HG02884 (cell line): ENCODE data around the gene CYP2F1.
"Not testable (repeated sequence)": the region's sequence is repeated elsewhere in the genome, so short reads cannot be mapped to it uniquely, and the experiment has no call there.

Experiments used
- ATAC-seq: cut with Tn5 transposase; IDR thresholded peaks from one replicate; pipeline ENCODE4 v1.9.1; 2021; ENCODE audit warnings: mild to moderate bottlenecking, moderate library complexity; ENCODE audit not compliant: unreplicated experiment

The CYP2F1 gene, protein sequence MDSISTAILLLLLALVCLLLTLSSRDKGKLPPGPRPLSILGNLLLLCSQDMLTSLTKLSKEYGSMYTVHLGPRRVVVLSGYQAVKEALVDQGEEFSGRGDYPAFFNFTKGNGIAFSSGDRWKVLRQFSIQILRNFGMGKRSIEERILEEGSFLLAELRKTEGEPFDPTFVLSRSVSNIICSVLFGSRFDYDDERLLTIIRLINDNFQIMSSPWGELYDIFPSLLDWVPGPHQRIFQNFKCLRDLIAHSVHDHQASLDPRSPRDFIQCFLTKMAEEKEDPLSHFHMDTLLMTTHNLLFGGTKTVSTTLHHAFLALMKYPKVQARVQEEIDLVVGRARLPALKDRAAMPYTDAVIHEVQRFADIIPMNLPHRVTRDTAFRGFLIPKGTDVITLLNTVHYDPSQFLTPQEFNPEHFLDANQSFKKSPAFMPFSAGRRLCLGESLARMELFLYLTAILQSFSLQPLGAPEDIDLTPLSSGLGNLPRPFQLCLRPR

DNA sequence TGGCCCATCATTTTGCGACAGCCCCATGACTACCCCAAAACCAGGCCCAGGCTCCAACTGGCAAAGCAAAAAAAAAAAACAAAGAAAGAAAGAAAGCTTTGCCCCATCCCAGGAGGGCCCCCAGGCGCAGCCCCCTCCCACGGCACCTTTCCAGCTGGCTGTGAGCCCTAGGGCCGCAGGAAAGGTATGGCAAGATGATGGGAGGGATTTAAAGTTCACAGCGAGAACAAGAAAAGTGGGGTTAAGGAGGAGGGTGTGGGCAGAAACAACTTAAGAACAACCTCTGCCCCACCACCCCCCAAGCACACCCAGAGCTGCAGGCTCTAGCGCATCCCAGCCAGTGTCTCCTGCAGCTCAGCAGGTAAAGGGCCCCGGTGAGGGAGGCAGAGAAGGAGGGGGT lies at the start of gene CYP2F1:
CYP2F1 (plus strand) TSS at position 301 of the 400 bp plus-strand sequence. CDS start 1,757 bp downstream, outside the sequence.
- ATAC-seq: no peak

DNA sequence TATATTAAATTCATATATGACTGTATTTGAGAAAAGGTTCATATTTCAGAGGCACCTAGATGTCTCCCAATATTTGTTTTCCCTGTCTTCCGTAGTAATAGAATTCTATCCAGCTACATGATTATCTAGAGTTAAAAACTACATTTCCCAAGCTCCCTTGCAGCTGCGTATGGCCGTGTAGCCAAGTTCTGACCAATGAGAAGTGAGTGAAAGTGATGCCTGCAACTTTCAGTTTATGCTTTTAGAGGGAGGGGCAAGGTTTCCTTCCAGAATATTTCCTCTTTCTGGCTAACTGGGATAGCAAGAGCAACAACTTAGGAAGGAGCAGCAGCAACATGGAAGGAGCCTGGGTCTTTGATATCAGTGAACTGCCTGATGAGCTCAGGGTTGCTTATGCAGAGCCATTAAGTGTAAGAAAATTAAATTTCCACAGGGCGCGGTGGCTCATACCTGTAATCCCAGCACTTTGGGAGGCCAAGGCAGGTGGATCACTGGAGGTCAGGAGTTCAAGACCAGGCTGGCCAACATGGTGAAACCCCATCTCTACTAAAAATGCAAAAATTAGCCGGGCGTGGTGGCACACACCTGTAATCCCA lies 49.2 kb upstream of the CYP2F1 start:
- ATAC-seq: no peak

DNA sequence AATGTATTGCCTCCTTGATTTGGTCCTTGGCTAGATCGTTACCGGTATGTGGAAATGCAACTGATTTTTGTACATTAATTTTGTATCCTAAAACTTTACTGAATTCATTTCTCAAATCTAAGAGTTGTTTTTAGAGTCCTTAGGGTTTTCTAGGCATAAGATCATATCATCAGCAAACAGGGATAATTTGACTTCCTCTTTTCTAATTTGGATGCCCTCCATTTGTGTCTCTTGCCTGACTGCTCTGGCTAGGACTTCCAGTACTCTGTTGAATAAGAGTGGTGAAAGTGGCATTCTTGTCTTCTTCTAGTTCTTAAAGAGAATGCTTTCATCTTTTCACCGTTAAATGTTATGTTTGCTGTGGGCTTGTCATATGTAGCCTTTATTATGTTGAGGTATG lies 37.9 kb upstream of the CYP2F1 start:
- ATAC-seq: no peak

DNA sequence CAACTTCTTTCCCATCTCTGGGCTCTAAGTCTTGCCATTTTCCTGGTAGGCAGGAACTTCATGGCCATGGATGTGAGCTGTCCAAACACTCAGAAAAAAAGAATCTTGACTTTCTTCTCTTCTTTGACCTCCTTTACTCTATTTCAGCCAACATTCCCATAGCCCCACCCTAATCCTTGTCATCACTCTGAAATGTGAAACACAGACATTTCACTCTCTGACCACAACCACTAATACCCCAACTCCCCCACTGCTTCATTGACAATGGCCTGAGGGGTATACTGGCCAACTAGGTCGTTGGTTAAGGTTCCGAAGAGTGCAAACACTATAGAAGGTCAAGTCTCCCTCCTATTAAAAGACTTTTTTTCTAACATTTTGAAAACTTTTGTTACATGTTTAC lies 30.7 kb upstream of the CYP2F1 start:
- no peak for ATAC-seq

DNA sequence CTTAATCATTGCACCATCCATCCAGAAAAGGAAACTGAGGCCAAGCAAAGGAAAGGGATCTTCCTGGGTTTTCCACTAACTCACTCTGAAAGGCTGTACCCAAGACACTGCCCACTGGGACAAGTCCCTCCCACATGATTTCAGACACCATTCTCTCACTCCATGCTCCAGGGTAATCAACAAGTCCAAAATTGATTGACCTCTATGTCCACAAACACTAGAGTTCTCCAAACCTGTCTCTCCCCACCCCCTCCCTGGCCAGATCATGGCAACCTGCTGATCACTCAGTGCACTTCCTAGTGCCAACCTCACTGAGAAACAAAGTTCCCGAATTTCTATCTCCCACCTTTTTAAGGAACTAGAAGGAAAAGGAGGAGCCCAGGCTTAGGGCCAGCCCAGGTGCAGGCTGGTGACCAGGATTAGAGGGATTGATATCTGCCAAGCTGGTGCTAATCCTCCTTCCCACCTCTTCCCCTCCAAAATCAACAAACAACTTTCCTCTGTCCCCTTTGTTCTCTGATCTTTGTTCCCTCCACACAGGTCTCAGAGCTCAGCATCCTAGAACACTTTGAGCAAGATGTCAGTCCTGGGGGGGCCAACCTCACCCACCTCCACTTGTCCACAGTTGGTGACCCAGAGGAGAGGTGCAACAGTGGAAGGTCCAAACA lies 28.4 kb upstream of the CYP2F1 start:
- ATAC-seq: no peak

DNA sequence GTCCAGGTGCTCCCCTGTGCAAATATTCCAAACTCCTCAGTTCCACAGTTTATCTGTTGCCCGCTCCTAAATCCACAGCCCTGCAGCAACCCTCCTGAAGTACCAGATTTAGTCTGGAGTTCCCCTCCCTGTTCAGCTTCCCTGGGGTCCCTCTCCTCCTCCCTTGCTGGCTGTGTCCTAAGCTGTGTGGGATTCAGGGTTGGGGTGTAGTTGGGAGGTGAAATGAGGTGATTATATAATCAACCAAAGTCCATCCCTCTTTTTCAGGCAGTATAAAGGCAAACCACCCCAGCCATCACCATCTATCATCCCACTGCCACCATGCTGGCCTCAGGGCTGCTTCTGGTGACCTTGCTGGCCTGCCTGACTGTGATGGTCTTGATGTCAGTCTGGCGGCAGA lies 26.1 kb upstream of the CYP2F1 start, which contains the start of gene CYP2A13:
CYP2A13 (plus strand) TSS at position 301 of the 400 bp plus-strand sequence; CDS start at position 322, 21 bp downstream.
- no peak for ATAC-seq

DNA sequence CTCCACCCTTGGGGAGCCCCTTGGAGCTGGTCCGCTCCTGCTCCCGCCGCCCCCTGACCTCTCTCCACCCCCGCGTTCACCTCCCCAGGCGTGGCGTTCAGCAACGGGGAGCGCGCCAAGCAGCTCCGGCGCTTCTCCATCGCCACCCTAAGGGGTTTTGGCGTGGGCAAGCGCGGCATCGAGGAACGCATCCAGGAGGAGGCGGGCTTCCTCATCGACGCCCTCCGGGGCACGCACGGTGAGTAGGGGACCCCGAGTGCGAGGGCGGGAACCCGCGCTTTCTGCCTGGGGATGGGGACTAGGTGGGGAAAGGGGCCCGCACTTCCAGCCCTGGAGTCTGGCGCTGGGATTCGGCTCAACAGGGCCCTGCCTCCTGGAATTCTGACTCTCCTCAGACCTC lies 24.3 kb upstream of the CYP2F1 start:
- no peak for ATAC-seq

DNA sequence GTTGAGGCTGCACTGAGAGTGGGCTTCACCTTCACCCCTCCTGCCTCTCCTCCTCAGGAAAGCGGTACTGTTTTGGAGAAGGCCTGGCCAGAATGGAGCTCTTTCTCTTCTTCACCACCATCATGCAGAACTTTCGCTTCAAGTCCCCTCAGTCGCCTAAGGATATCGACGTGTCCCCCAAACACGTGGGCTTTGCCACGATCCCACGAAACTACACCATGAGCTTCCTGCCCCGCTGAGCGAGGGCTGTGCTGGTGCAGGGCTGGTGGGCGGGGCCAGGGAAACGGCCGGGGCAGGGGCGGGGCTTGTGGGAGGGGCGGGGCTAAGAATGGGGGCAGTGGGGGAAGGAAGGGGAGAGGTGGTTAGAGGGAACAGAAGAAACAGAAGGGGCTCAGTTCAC lies 18.5 kb upstream of the CYP2F1 start:
- ATAC-seq: no peak

GRCh38 chr19:41096353-41096752 lies 17.9 kb upstream of the CYP2F1 start:
- ATAC-seq: no peak

DNA sequence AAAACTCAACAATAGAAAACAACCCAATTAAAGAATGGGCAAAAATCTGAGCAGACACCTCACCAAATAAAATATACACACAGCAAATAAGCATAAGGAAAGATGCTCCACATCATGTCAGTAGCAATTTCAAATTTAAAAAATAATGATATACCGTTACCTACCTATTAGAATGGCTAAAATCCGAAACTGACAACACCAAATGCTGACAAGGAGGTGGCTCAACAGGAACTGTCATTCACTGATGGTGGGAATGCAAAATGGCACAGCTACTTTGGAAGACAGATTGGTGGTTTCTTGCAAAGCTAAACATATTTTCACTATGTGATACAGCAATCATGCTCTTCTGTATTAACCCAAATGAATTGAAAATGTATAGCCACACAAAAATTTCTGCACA lies 16.9 kb upstream of the CYP2F1 start:
- no peak for ATAC-seq

DNA sequence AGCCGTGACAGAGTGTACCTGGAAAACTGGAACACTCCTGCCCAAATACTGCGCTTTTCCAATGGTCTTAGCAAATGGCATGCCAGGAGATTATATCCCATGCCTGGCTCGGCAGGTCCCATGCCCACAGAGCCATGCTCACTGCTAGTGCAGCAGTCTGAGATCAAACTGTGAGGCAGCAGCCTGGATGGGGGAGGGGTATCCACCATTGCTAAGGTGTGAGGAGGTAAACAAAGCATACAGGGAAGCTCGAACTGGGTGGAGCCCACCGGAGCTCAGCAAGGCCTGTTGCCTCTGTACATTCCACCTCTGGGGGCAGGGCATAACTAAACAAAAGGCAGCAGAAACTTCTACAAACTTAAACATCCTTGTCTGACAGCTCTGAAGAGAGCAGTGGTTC lies 15.5 kb upstream of the CYP2F1 start:
- no peak for ATAC-seq

DNA sequence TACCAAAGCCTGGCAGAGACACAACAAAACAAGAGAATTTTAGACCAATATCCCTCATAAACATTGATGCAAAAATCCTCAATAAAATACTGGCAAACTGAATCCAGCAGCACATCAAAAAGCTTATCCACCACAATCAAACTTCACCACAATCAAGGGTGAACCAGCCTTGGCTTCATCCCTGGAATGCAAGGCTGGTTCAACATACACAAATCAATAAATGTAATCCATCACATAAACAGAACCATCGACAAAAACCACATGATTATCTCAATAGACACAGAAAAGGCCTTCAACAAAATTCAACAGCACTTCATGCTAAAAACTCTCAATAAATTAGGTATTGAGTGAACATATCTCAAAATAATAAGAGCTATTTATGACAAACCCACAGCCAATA lies 12.0 kb upstream of the CYP2F1 start:
- not testable (repeated sequence) for ATAC-seq

DNA sequence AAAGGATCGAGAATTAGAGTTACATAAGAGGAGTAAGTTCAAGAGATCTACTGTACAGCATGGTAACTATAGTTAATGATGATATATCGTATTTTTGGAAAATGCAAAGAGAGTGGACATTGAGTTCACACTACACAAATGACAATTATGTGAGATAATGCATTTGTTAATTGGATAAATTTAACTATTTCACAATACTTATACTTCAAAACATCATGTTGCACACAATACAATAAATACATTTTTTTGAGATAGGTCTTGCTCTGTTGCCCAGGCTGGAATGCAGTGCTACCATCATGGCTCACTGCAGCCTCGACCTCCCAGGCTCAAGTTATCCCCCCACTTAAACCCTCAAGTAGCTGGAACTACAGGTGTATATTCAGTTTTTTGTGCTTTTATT lies 8.1 kb upstream of the CYP2F1 start:
- ATAC-seq: no peak

GRCh38 chr19:41111296-41111695 lies 2.9 kb upstream of the CYP2F1 start:
- no peak for ATAC-seq

DNA sequence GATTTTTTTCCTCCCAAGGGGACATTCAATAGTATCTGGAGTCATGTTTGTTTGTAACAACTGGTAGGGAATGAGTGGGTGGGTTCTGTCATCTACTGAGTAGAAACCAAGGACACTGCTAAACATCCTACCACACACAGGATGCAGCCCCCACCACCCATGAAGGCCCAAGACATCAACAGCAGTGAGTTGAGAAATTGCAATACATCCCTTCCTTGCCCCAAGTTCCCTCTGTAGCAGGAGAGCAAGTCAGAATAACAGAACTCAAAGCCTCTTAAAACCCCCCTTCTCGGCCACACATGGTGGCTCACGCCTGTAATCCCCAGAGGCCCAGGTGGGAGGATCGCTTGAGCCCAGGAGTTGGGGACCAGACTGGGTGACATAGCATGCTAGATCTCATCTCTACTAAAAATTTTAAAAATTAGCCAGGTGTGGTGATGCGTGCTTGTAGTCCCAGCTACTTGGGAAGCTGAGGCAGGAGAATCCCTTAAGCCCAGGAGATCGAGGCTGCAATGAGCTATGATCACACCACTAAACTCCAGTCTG lies 2.4 kb upstream of the CYP2F1 start:
- ATAC-seq: no peak

DNA sequence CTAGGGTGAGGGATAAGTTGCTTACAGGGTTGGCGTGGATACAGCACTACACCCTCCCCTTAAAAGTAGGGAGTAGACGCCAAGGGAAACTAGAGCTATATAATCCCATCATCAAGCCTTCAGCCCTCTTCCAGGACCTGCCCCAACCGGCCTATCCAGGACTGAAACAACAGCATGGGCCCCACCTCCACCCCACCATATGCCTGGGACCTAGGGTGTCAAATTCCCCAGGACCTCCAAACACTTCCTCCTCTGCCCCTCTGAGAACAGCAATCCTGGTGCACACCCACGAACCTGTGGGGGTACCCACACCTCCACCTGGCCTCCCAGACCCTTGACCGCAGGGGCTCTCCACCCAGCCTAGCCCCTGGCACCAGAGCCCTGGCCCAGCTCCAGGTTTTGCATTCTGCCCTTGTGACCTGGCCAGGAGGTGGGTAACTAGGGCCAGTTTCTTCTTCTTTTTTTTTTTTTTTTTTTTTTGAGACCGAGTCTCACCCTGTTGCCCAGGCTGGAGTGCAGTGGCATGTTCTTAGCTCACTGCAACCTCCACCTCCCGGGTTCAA lies 1.4 kb upstream of the CYP2F1 start:
- no peak for ATAC-seq

DNA sequence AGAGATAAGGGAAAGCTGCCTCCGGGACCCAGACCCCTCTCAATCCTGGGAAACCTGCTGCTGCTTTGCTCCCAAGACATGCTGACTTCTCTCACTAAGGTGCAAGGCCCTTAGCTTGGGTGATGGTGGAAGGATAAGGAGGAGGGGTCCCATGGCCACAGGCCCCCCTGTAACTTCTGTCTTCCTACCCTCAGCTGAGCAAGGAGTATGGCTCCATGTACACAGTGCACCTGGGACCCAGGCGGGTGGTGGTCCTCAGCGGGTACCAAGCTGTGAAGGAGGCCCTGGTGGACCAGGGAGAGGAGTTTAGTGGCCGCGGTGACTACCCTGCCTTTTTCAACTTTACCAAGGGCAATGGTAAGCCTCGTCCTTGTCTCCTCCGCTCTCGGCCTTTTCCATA lies 2.0 kb downstream of the CYP2F1 start:
- ATAC-seq: no peak

GRCh38 chr19:41120929-41121911 lies 7.0 kb downstream of the CYP2F1 start:
- ATAC-seq: not testable (repeated sequence)

- not testable (repeated sequence) for ATAC-seq
Measured at GRCh38 chr19:41122846-41123245, 8.6 kb downstream of the CYP2F1 start.
